SH-SY5Y (cell line): ENCODE results near the gene PLAAT5.

Source experiments
- GATA2 ChIP-seq: IDR thresholded peaks from 2 replicates; pipeline ENCODE4 v1.6.1; 2011; ENCODE audit warnings: mild to moderate bottlenecking, low read depth, low read length
- GATA3 ChIP-seq: IDR thresholded peaks from 2 replicates; pipeline ENCODE4 v1.6.1; 2011; ENCODE audit warnings: low read depth, mild to moderate bottlenecking, low read length, moderate library complexity

DNA sequence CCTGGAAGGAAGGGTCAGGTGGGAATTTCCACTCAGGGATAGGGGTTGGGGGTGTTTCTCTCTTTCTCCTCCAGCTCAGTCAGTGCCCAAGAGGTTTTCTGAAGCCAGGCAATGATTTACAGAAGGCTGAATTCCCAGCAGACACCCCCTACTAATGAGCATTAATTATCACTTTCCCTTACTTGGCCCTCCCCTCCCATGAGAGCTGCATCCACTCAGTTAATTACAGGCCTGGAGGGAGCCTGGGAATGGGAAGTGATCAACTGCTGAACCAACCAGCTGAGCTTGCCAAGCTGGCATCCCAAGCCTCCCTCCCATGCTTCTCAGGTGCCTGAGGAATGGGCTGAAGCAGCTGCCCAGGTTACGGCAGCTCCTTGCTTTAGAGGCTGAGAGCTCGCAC lies 15.9 kb upstream of the PLAAT5 start:
- TF ChIP-seq GATA3: no peak
- TF ChIP-seq GATA2: no peak
